ENCODE measurements around the gene DOC2A.

GRCh38 chr16:30009990-30010843 is 610 bp downstream of the DOC2A start:
- TF ChIP-seq CTCF (IDR thresholded peaks at IDR 0.05) (no peak), POLR2AphosphoS5 (IDR thresholded peaks at IDR 0.05) (no peak)
